ENCODE results near the gene WASF2.

DNA sequence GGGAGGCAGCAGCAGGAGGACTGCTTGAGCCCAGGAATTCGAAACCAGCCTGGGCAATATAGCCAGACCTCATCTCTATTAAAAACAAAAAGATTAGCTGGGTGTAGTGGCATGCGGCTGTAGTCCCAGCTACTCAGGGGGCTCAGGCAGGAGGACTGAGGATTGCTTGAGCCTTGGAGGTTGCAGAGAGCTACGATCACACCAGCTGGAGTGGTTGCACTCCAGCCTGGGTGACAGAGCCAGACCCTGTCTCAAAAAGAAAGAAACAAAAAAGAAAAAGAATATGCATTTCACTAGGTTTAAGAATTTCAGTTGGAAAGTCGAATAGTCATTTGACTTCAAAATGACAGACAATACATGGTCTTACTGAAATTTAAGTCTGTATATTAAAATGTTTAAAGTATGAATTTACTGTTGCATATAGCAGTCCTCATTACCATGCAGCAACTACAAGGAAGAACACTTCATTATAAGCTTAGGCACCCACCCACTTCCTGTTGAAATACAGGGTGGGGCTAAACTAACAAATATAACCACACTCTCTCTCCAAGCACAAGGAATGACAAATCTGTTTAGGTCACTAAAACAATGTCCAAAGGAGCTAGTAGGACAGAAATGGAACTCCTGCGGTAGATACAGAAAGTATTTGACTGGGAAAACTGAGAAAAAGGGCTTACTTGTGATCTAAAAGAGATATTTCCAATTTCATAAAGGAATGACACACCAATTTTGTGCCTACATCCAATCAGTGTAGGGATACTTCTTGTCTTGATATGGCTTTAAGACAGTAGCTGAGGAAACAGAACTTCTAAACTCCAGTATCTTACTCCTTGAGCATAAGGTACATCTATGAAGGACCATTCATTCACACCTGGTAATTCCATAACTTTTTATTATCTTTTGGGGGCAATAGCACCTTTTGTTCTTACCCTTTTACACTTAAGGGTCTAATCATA, 53.5 kb downstream of the WASF2 start:
- TF ChIP-seq, protein P1, sequence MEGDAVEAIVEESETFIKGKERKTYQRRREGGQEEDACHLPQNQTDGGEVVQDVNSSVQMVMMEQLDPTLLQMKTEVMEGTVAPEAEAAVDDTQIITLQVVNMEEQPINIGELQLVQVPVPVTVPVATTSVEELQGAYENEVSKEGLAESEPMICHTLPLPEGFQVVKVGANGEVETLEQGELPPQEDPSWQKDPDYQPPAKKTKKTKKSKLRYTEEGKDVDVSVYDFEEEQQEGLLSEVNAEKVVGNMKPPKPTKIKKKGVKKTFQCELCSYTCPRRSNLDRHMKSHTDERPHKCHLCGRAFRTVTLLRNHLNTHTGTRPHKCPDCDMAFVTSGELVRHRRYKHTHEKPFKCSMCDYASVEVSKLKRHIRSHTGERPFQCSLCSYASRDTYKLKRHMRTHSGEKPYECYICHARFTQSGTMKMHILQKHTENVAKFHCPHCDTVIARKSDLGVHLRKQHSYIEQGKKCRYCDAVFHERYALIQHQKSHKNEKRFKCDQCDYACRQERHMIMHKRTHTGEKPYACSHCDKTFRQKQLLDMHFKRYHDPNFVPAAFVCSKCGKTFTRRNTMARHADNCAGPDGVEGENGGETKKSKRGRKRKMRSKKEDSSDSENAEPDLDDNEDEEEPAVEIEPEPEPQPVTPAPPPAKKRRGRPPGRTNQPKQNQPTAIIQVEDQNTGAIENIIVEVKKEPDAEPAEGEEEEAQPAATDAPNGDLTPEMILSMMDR (IDR thresholded peaks at IDR 0.05; ENCODE audit: insufficient read depth, low read length, poor library complexity, severe bottlenecking) = no peak
- TF ChIP-seq EZH2phosphoT487 (conservative IDR thresholded peaks at IDR 0.05; ENCODE audit: low read length) = no peak

All from SU-DHL-6 (cell line).